Esophagus muscularis mucosa (tissue), 4 donors: Measurements from ENCODE around the gene TBC1D22A. TPM values are rescaled to one million over a fixed set of nuclear protein-coding genes. Genes with fewer than 3 reads are reported as not detected.
A peak's percentile ranks its signal among the peaks of the same experiment; 100 is the strongest.

Experiments used
- DNase-seq: peaks from one replicate; pipeline ENCODE4 v3.0.0-alpha.2; 2017; ENCODE audit errors: extremely low spot score
- H3K27ac ChIP-seq, 4 donors: fragments of 200-600 bp; sonication (generic); replicated peaks in 1 of 4; 1 replicate in 3 of 4; 2 replicates in 1 of 4; pipeline ENCODE4 v1.5.1; 2016 to 2019; ENCODE audit warnings: mild to moderate bottlenecking in 1 of 4
- H3K27me3 ChIP-seq, 4 donors: fragments of 200-600 bp; sonication (generic); one replicate each; pipeline versions ENCODE4 v1.5.1 to v1.6.0; 2016 to 2019
- H3K36me3 ChIP-seq, 4 donors: fragments of 200-600 bp; sonication (generic); one replicate each; pipeline ENCODE4 v1.5.1; 2016 to 2019
- H3K4me1 ChIP-seq, 4 donors: fragments of 200-600 bp; sonication (generic); one replicate each; pipeline ENCODE4 v1.5.1; 2016 to 2019
- H3K4me3 ChIP-seq, 4 donors: fragments of 200-600 bp; sonication (generic); 1 replicate in 2 of 4; 2 replicates in 2 of 4; pipeline ENCODE4 v1.5.1; 2016 to 2019; ENCODE audit warnings: mild to moderate bottlenecking in 4 of 4, moderate library complexity in 1 of 4
- H3K9me3 ChIP-seq, 4 donors: fragments of 200-600 bp; sonication (generic); 1 replicate in 3 of 4; 2 replicates in 1 of 4; pipeline ENCODE4 v1.5.1; 2016 to 2019
- EP300 ChIP-seq: sonication (generic); formaldehyde crosslinking; IDR thresholded peaks from one replicate; pipeline ENCODE4 v1.6.1; 2017; ENCODE audit warnings: antibody characterized with exemption
- POLR2A ChIP-seq: fragments of 450-650 bp; IDR thresholded peaks from one replicate; pipeline ENCODE4 v1.6.1; 2017; ENCODE audit warnings: antibody characterized with exemption, moderate library complexity, mild to moderate bottlenecking, low read depth
- POLR2AphosphoS5 ChIP-seq, 2 donors: sonication (generic); formaldehyde crosslinking; IDR thresholded peaks; one replicate each; pipeline ENCODE4 v1.6.1; 2017; ENCODE audit warnings: antibody characterized with exemption in 2 of 2
- WGBS: methylation state at CpG from one replicate; pipeline ENCODE4 v1.1.5; 2018; 5-methylcytosine and 5-hydroxymethylcytosine counted together
- intact Hi-C: fragments of 100-400 bp; cut with DNase I; formaldehyde crosslinking; loops from one replicate; pipeline ENCODE4 v1.15.1; 2023
- total RNA-seq, 4 donors: library from RNA; depleted of rRNA; stranded (reverse); fragments of >200 nt; gene quantifications; one replicate each; pipeline versions ENCODE4 v1.1.0 to v1.2.1, GENCODE V29; 2016
- TF ChIP-seq, protein P1 (sequence below), 3 experiments: fragments of 200-600 bp in 2 of 3; fragments of 450-650 bp in 1 of 3; sonication (generic) in 2 of 3; IDR thresholded peaks; one replicate each; pipeline ENCODE4 v1.5.1; 2017 to 2019; ENCODE audit warnings: antibody characterized with exemption in 3 of 3, mild to moderate bottlenecking in 2 of 3, moderate library complexity in 1 of 3

The TBC1D22A gene
- total RNA-seq, 4 donors from 2014 or later = 15.2 to 20.7 (median 18.8) TPM

DNA sequence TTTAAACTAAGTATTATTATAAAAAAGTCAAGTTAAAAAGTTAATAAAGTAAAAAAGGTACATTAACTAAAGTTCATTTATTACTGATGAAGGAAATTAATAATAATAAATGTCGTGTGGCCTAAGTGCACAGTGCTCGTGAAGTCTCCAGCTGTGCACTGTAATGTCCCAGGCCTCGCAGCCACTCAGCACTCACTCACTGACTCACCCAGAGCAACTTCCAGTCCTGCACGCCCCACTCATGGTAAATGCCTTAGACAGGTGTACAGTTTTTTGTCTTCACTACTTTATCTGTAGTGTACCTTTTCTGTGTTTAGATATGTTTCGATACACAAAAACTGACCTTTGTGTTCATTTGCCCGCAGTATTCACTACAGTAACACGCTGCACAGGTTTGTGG is 175.5 kb downstream of the TBC1D22A start:
- Histone ChIP-seq H3K9me3 (no peaks in the 10 kb centered on the region), H3K27me3 (no peaks in the 10 kb centered on the region), H3K27ac (no peak overlapping the region), H3K4me1 (peaks cover 0 to 6% (median 2%) of the 10 kb centered on the region in 4 donors), H3K36me3 (peaks cover 0 to 3% (median 0%) of the 10 kb centered on the region in 4 donors), H3K4me3 (no peak overlapping the region)
- no peak for DNase-seq
- 94% methylated on average over 7 of the region's 7 CpGs for WGBS
- TF ChIP-seq POLR2A = no peak
- TF ChIP-seq, protein P1, sequence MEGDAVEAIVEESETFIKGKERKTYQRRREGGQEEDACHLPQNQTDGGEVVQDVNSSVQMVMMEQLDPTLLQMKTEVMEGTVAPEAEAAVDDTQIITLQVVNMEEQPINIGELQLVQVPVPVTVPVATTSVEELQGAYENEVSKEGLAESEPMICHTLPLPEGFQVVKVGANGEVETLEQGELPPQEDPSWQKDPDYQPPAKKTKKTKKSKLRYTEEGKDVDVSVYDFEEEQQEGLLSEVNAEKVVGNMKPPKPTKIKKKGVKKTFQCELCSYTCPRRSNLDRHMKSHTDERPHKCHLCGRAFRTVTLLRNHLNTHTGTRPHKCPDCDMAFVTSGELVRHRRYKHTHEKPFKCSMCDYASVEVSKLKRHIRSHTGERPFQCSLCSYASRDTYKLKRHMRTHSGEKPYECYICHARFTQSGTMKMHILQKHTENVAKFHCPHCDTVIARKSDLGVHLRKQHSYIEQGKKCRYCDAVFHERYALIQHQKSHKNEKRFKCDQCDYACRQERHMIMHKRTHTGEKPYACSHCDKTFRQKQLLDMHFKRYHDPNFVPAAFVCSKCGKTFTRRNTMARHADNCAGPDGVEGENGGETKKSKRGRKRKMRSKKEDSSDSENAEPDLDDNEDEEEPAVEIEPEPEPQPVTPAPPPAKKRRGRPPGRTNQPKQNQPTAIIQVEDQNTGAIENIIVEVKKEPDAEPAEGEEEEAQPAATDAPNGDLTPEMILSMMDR (IDR thresholded peaks at IDR 0.05) = no peak
- intact Hi-C loops = no loop called here

DNA sequence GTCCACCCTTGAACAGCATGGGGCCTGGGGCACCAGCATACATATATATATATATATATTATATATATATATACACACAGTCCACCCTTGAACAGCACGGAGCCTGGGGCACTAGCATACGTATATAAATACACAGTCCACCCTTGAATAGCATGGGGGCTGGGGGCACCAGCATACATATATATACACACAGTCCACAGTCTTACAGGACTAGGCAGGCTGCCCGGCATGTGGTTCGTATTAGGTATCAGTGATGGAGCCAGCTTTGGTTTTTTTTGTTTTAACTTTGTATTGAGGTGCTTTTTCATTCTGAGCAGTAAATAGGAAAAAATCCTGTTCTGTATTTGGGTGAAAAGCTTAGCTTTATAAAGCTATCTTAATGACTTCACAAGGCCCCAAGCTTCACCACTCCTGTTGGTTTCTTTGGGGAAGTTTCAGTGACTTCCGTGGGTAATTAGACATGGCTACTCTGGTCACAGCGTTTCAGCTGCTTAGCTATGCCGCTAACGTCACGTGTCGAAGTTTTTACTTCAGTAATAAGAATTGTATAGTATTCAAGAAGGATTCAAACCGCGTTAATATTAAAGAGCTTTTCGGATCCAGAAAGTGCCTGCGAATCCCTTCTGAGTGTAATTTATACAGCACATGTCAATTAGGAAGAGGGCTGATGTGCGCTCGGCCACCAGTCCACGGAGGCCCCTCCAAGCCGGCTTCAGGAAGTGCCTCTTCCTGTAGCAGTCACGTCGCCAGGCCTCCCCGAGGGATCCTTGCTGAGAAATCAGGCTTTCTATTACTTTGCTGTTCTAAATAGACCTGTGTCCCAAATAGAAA is 179.7 kb downstream of the TBC1D22A start:
- H3K9me3 ChIP-seq = no peaks in the 10 kb centered on the region
- H3K4me1 ChIP-seq = no peaks in the 10 kb centered on the region
- H3K27me3 ChIP-seq = no peaks in the 10 kb centered on the region
- peak overlapping the region; percentile 0 to 71 (median 60) for H3K27ac ChIP-seq
- H3K4me3 ChIP-seq = peak overlapping the region in 2 of 4 donors; percentile 5 to 28
- no peaks in the 10 kb centered on the region for H3K36me3 ChIP-seq
- TF ChIP-seq POLR2A = no peak
- TF ChIP-seq, protein P1 (IDR thresholded peaks at IDR 0.05) = no peak
- no peak for TF ChIP-seq POLR2AphosphoS5 (IDR thresholded peaks at IDR 0.05)
- no peak for TF ChIP-seq EP300
- DNase-seq = no peak
- 69% methylated on average over 21 of the region's 21 CpGs for WGBS
- intact Hi-C loops = no loop called here

DNA sequence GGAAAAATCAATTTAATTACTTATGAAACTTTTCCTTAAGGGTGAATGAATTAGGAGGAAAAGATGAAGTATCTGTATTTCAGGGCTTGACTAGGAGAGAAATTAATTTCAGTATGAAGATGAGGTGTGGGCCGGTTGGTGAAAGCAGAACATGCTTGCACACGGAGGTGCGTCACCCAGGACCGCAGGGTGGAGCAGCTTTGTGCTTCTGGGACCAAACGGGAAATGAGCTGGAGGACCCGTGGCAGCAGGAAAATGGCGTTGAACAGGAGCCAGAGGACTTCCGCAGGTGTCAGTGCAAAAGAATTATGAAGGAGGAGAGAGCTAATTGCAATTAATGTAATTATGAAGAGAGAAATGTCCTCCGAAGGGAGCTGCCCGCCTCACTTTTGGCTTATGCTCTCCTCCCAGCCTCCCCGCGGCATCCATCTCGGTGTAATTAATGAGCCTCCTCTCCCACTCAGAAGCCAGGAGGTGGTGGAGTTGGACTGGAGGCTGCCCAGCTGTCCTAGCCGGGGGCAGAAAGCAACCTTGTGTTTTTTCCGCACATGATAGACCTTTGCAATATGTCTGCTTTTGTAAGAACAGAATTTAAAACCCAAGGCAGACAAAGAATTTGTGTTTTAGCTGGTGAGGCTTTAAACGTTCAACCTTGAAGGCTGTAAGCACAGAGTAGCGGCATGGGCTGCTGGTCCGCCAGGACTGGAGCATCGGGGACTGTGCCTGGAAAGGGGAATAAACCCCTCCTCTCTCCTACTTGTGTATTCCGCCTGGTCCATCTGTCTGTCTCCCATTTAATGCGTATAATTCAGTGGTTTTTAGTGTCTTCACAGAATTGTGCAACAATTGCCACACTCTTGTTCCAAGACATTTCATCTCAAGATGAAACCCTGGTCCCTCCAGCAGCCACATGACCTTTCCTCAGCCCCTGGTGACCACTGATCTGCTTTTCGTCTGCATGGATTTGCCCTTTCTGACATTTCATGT is 180.6 kb downstream of the TBC1D22A start:
- DNase-seq = no peak
- WGBS = 83% methylated on average over 22 of the region's 22 CpGs
- H3K9me3 ChIP-seq = no peaks in the 10 kb centered on the region
- TF ChIP-seq POLR2AphosphoS5 (IDR thresholded peaks at IDR 0.05) (no peak), POLR2A (no peak), EP300 (no peak)
- TF ChIP-seq, protein P1 (IDR thresholded peaks at IDR 0.05) = no peak
- H3K36me3 ChIP-seq = no peaks in the 10 kb centered on the region
- H3K4me3 ChIP-seq = peak overlapping the region in 3 of 4 donors; percentile 5 to 8 (median 7)
- peak overlapping the region; percentile 0 to 71 (median 61) for H3K27ac ChIP-seq
- no peaks in the 10 kb centered on the region for H3K4me1 ChIP-seq
- no peaks in the 10 kb centered on the region for H3K27me3 ChIP-seq
- intact Hi-C loops = no loop called here

DNA sequence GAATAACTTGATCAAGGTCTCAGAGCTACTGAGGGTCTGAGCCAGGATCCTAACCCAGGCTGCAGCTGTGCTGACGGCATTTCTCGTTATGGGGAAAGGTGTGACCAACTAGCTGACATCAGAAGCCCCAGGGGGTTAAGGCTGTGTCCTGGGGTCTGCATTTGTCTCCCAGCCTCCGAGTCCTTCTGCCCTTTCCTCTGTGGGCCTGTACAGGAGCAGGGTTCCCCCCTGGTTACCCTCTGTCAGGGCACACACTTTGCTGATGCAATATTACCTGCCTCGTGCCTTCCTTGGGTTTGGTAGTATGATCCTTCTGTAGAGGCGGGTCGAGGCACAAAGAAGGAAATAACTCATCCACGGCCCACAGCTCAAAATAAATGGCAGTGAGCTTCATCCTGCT is 183.0 kb downstream of the TBC1D22A start:
- 94% methylated on average over 7 of the region's 7 CpGs for WGBS
- no peak for DNase-seq
- no peak for TF ChIP-seq POLR2AphosphoS5 (IDR thresholded peaks at IDR 0.05)
- TF ChIP-seq, protein P1 (IDR thresholded peaks at IDR 0.05) = no peak
- TF ChIP-seq EP300 = no peak
- no peak for TF ChIP-seq POLR2A
- Histone ChIP-seq H3K36me3 (peaks cover 6 to 13% (median 12%) of the 10 kb centered on the region in 4 donors), H3K27ac (no peak overlapping the region), H3K27me3 (no peaks in the 10 kb centered on the region), H3K4me3 (no peak overlapping the region), H3K9me3 (no peaks in the 10 kb centered on the region), H3K4me1 (no peaks in the 10 kb centered on the region)
- intact Hi-C loops = no loop called here
